ENCODE results near the gene NUDT1. TPM values are rescaled to one million over a fixed set of nuclear protein-coding genes. Genes with fewer than 3 reads are reported as not detected.

NUDT1 gene
- total and polyA plus RNA-seq, 2 experiments from 2014 or later = 47.7 to 61.0 TPM

- WGBS, 2 experiments (ENCODE audit: low coverage in 1 of 2, low lambda C conversion rate in 2 of 2, missing lambda C conversion rate in 2 of 2) = 91 to 92% methylated on average over 21 to 22 of the region's 22 CpGs
- H3K9me3 ChIP-seq (ENCODE audit: low read depth) = no peaks in the 10 kb centered on the region
- H3K4me3 ChIP-seq = no peak overlapping the region
- no peaks in the 10 kb centered on the region for H3K4me1 ChIP-seq (ENCODE audit: insufficient read depth)
- TF ChIP-seq EZH2 (IDR thresholded peaks at IDR 0.05; ENCODE audit: insufficient read depth, poor library complexity, severe bottlenecking) = no peak
- no peak for TF ChIP-seq EZH2phosphoT487 (IDR thresholded peaks at IDR 0.05; ENCODE audit: insufficient read depth, low read depth)
- no peak for DNase-seq
- no peaks in the 10 kb centered on the region for H3K27me3 ChIP-seq (replicated peaks; ENCODE audit: insufficient read depth)
- no peak overlapping the region for H3K9ac ChIP-seq
- no peaks in the 10 kb centered on the region for H4K20me1 ChIP-seq (ENCODE audit: insufficient read depth)
- H3F3A ChIP-seq (ENCODE audit: insufficient read depth) = no peaks in the 10 kb centered on the region
- peaks cover 7% of the 10 kb centered on the region; the same call in 1 of the 2 replicates for H3K79me2 ChIP-seq (ENCODE audit: insufficient read depth)
- H3K4me2 ChIP-seq (ENCODE audit: unreplicated experiment) = no peak overlapping the region
- H2AFZ ChIP-seq = no peak overlapping the region
- H3K27ac ChIP-seq = no peak overlapping the region
- in situ Hi-C loops (cut with MboI) = no loop called here
- H3K9me2 ChIP-seq (ENCODE audit: insufficient read depth) = no peaks in the 10 kb centered on the region
- H3K36me3 ChIP-seq (ENCODE audit: low read depth) = no peaks in the 10 kb centered on the region; the same call in 1 of the 2 replicates
Measured at GRCh38 chr7:2222516-2222915, 19.5 kb upstream of the NUDT1 start.

- Histone ChIP-seq H3K9me3 (ENCODE audit: low read depth) (no peaks in the 10 kb centered on the region), H3K9me2 (ENCODE audit: insufficient read depth) (no peaks in the 10 kb centered on the region), H3K36me3 (ENCODE audit: low read depth) (no peaks in the 10 kb centered on the region; the same call in 1 of the 2 replicates), H3K4me1 (ENCODE audit: insufficient read depth) (no peaks in the 10 kb centered on the region), H3K4me2 (ENCODE audit: unreplicated experiment) (no peak overlapping the region), H3F3A (ENCODE audit: insufficient read depth) (no peaks in the 10 kb centered on the region), H3K27me3 (replicated peaks; ENCODE audit: insufficient read depth) (no peaks in the 10 kb centered on the region), H3K79me2 (ENCODE audit: insufficient read depth) (peaks cover 15% of the 10 kb centered on the region), H3K4me3 (no peak overlapping the region), H3K9ac (no peak overlapping the region), H4K20me1 (ENCODE audit: insufficient read depth) (no peaks in the 10 kb centered on the region), H3K27ac (no peak overlapping the region), H2AFZ (no peak overlapping the region)
- WGBS, 2 experiments (ENCODE audit: low coverage in 1 of 2, low lambda C conversion rate in 2 of 2, missing lambda C conversion rate in 2 of 2) = 93 to 96% methylated on average over 17 of the region's 17 CpGs
- in situ Hi-C loops (cut with MboI) = no loop called here
- no peak for TF ChIP-seq EZH2phosphoT487 (IDR thresholded peaks at IDR 0.05; ENCODE audit: insufficient read depth, low read depth)
- TF ChIP-seq EZH2 (IDR thresholded peaks at IDR 0.05; ENCODE audit: insufficient read depth, poor library complexity, severe bottlenecking) = no peak
- DNase-seq = no peak
Measured at GRCh38 chr7:2223321-2223720, 18.7 kb upstream of the NUDT1 start.

DNA sequence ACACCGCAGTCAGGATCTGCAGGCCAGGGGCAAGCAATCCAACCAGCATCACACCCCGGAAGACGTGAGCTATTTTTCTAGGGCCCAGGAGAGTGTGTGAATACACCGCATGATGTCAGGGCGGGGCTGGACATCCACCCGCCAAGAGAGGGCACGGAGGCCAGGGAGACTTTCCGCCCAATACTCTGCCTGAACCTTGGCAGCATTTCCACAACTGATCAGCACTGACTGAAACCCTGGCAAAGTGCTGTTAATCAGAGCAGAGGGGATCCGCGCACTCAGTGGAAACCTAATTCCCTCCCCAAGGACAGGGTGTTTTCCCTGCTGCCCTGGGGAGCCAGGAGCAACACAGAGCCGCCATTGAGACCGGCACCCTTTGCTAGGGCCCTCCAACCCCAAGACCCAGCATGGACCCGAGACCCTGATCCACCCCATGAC lies 17.5 kb upstream of the NUDT1 start:
- Histone ChIP-seq H3K36me3 (ENCODE audit: low read depth) (no peaks in the 10 kb centered on the region; the same call in 1 of the 2 replicates), H3K4me2 (ENCODE audit: unreplicated experiment) (no peak overlapping the region), H3K9me2 (ENCODE audit: insufficient read depth) (no peaks in the 10 kb centered on the region), H3K9me3 (ENCODE audit: low read depth) (no peaks in the 10 kb centered on the region), H4K20me1 (ENCODE audit: insufficient read depth) (no peaks in the 10 kb centered on the region), H3K79me2 (ENCODE audit: insufficient read depth) (peaks cover 26% of the 10 kb centered on the region), H3K9ac (no peak overlapping the region), H3K4me3 (no peak overlapping the region), H3K27ac (no peak overlapping the region), H3F3A (ENCODE audit: insufficient read depth) (no peaks in the 10 kb centered on the region), H2AFZ (no peak overlapping the region), H3K27me3 (replicated peaks; ENCODE audit: insufficient read depth) (no peaks in the 10 kb centered on the region), H3K4me1 (ENCODE audit: insufficient read depth) (no peaks in the 10 kb centered on the region)
- WGBS, 2 experiments (ENCODE audit: low coverage in 1 of 2, low lambda C conversion rate in 2 of 2, missing lambda C conversion rate in 2 of 2) = 92 to 96% methylated on average over 13 of the region's 13 CpGs
- in situ Hi-C loops (cut with MboI) = no loop called here
- no peak for TF ChIP-seq EZH2 (IDR thresholded peaks at IDR 0.05; ENCODE audit: insufficient read depth, poor library complexity, severe bottlenecking)
- TF ChIP-seq EZH2phosphoT487 (IDR thresholded peaks at IDR 0.05; ENCODE audit: insufficient read depth, low read depth) = no peak
- no peak for DNase-seq

GRCh38 chr7:2224934-2225333 lies 17.1 kb upstream of the NUDT1 start:
- H3K4me1 ChIP-seq (ENCODE audit: insufficient read depth) = no peaks in the 10 kb centered on the region
- no peaks in the 10 kb centered on the region for H3K27me3 ChIP-seq (replicated peaks; ENCODE audit: insufficient read depth)
- no peaks in the 10 kb centered on the region; the same call in 1 of the 2 replicates for H3K36me3 ChIP-seq (ENCODE audit: low read depth)
- H3K9me2 ChIP-seq (ENCODE audit: insufficient read depth) = no peaks in the 10 kb centered on the region
- TF ChIP-seq EZH2 (IDR thresholded peaks at IDR 0.05; ENCODE audit: insufficient read depth, poor library complexity, severe bottlenecking) = no peak
- no peak for TF ChIP-seq EZH2phosphoT487 (IDR thresholded peaks at IDR 0.05; ENCODE audit: insufficient read depth, low read depth)
- 58 to 78% methylated on average over 4 of the region's 4 CpGs for WGBS, 2 experiments (ENCODE audit: low coverage in 1 of 2, low lambda C conversion rate in 2 of 2, missing lambda C conversion rate in 2 of 2)
- no peak overlapping the region for H3K9ac ChIP-seq
- H3K27ac ChIP-seq = no peak overlapping the region
- no peaks in the 10 kb centered on the region for H3K9me3 ChIP-seq (ENCODE audit: low read depth)
- H2AFZ ChIP-seq = no peak overlapping the region
- H3K79me2 ChIP-seq (ENCODE audit: insufficient read depth) = peaks cover 31% of the 10 kb centered on the region
- no peak overlapping the region for H3K4me3 ChIP-seq
- no peaks in the 10 kb centered on the region for H3F3A ChIP-seq (ENCODE audit: insufficient read depth)
- no peak for DNase-seq
- no peaks in the 10 kb centered on the region for H4K20me1 ChIP-seq (ENCODE audit: insufficient read depth)
- in situ Hi-C loops (cut with MboI) = no loop called here
- no peak overlapping the region for H3K4me2 ChIP-seq (ENCODE audit: unreplicated experiment)

GRCh38 chr7:2225336-2225735 lies 16.7 kb upstream of the NUDT1 start:
- Histone ChIP-seq H3K27me3 (replicated peaks; ENCODE audit: insufficient read depth) (no peaks in the 10 kb centered on the region), H3F3A (ENCODE audit: insufficient read depth) (no peaks in the 10 kb centered on the region), H4K20me1 (ENCODE audit: insufficient read depth) (no peaks in the 10 kb centered on the region), H2AFZ (no peak overlapping the region), H3K36me3 (ENCODE audit: low read depth) (no peaks in the 10 kb centered on the region; the same call in 1 of the 2 replicates), H3K4me2 (ENCODE audit: unreplicated experiment) (no peak overlapping the region), H3K9me2 (ENCODE audit: insufficient read depth) (no peaks in the 10 kb centered on the region), H3K9ac (no peak overlapping the region), H3K4me3 (no peak overlapping the region), H3K79me2 (ENCODE audit: insufficient read depth) (peaks cover 35% of the 10 kb centered on the region), H3K4me1 (ENCODE audit: insufficient read depth) (no peaks in the 10 kb centered on the region), H3K9me3 (ENCODE audit: low read depth) (no peaks in the 10 kb centered on the region), H3K27ac (no peak overlapping the region)
- DNase-seq = no peak
- 93 to 94% methylated on average over 14 of the region's 14 CpGs for WGBS, 2 experiments (ENCODE audit: low coverage in 1 of 2, low lambda C conversion rate in 2 of 2, missing lambda C conversion rate in 2 of 2)
- in situ Hi-C loops (cut with MboI) = no loop called here
- TF ChIP-seq EZH2 (IDR thresholded peaks at IDR 0.05; ENCODE audit: insufficient read depth, poor library complexity, severe bottlenecking) (no peak), EZH2phosphoT487 (IDR thresholded peaks at IDR 0.05; ENCODE audit: insufficient read depth, low read depth) (no peak)
